Stimulated activated CD4-positive, alpha-beta T cell treated with anti-CD3 and anti-CD28 coated beads, TNF-alpha, amount 100 ng/mL, for 48 hours (primary cell): Measurements from ENCODE around the gene SLC38A9.
A peak's percentile ranks its signal among the peaks of the same experiment; 100 is the strongest.
"Not testable (repeated sequence)": the region's sequence is repeated elsewhere in the genome, so short reads cannot be mapped to it uniquely, and the experiment has no call there.

ENCODE experiments used
- DNase-seq, 3 donors: peaks; one replicate each; pipeline ENCODE4 v3.0.0-alpha.2; 2020; ENCODE audit warnings: low read depth in 3 of 3

Gene SLC38A9

GRCh38 chr5:55712023-55712859 lies at the start of gene SLC38A9:
Gene SLC38A9 (minus strand): TSS chr5:55712324. CDS start chr5:55697958, 14,366 bp downstream.
- DNase-seq: peak; percentile 85 to 92 (median 86)

GRCh38 chr5:55761721-55762120 lies 49.6 kb upstream of the SLC38A9 start:
- not testable (repeated sequence) for DNase-seq

GRCh38 chr5:55758714-55759113 lies 46.6 kb upstream of the SLC38A9 start:
- DNase-seq: no peak

- DNase-seq: no peak
Measured at GRCh38 chr5:55758231-55758630, 46.1 kb upstream of the SLC38A9 start.

- no peak for DNase-seq
Measured at GRCh38 chr5:55750499-55750898, 38.4 kb upstream of the SLC38A9 start.

GRCh38 chr5:55750063-55750462 lies 37.9 kb upstream of the SLC38A9 start:
- DNase-seq: no peak

GRCh38 chr5:55749387-55749786 lies 37.3 kb upstream of the SLC38A9 start:
- DNase-seq: no peak

- no peak for DNase-seq
Measured at GRCh38 chr5:55747778-55748318, 35.7 kb upstream of the SLC38A9 start.

GRCh38 chr5:55742778-55743177 lies 30.7 kb upstream of the SLC38A9 start:
- DNase-seq: no peak

- DNase-seq: no peak
Measured at GRCh38 chr5:55737793-55738192, 25.7 kb upstream of the SLC38A9 start, which contains the start of gene DDX4. Gene DDX4 (plus strand): TSS chr5:55738061. CDS start chr5:55738964, 903 bp downstream.

GRCh38 chr5:55734658-55735057 lies 22.5 kb upstream of the SLC38A9 start:
- no peak for DNase-seq

GRCh38 chr5:55732585-55732984 lies 20.5 kb upstream of the SLC38A9 start:
- DNase-seq: no peak

- DNase-seq: no peak
Measured at GRCh38 chr5:55731848-55732247, 19.7 kb upstream of the SLC38A9 start.

GRCh38 chr5:55724281-55724680 lies 12.2 kb upstream of the SLC38A9 start:
- DNase-seq: no peak

GRCh38 chr5:55720188-55720703 lies 8.1 kb upstream of the SLC38A9 start:
- DNase-seq: no peak

GRCh38 chr5:55719026-55719425 lies 6.9 kb upstream of the SLC38A9 start:
- not testable (repeated sequence) for DNase-seq

GRCh38 chr5:55715519-55716078 lies 3.5 kb upstream of the SLC38A9 start:
- no peak for DNase-seq

GRCh38 chr5:55714749-55715148 lies 2.6 kb upstream of the SLC38A9 start:
- no peak for DNase-seq

GRCh38 chr5:55714339-55714738 lies 2.2 kb upstream of the SLC38A9 start:
- no peak for DNase-seq

- DNase-seq: no peak
Measured at GRCh38 chr5:55713871-55714270, 1.7 kb upstream of the SLC38A9 start.

- DNase-seq: no peak
Measured at GRCh38 chr5:55711507-55712022, 559 bp downstream of the SLC38A9 start.

GRCh38 chr5:55708732-55709131 lies 3.4 kb downstream of the SLC38A9 start:
- no peak for DNase-seq
